ENCODE measurements around the gene CADM2.

CADM2 gene

GRCh38 chr3:85161544-85161943, 202.8 kb downstream of the CADM2 start:
- intact Hi-C loops (cut with DNase I), result no loop called here
- DNase-seq, result peak in 25 of 42 donors; percentile 7 to 63 (median 33)

GRCh38 chr3:85162905-85163304, 204.1 kb downstream of the CADM2 start:
- intact Hi-C loops (cut with DNase I), result no loop called here
- DNase-seq, result no peak

GRCh38 chr3:85164436-85164835, 205.6 kb downstream of the CADM2 start:
- no peak for DNase-seq
- intact Hi-C loops (cut with DNase I), result no loop called here

- intact Hi-C loops (cut with DNase I), result no loop called here
- DNase-seq, result no peak
Observed at GRCh38 chr3:85167576-85167975, 208.8 kb downstream of the CADM2 start.

DNA sequence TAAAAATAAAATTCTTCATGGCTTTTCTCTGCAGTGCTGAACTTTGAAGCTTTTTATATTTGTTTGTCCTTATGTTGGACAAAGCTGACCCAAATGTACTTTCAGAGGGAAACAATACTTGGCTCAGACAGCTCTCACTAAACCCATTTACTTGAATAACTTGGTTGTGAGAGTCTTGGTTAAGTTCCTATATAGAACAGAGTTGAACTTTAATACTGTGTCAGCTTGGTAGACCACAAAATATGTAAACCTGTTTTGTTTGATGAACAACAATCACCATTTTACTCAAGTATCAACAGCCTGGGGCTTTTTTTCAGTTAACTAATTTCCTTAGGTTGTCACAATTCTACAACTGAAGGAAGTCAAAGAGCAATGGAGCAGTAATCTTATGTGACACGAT, 211.9 kb downstream of the CADM2 start:
- intact Hi-C loops (cut with DNase I), result no loop called here
- no peak for DNase-seq

DNA sequence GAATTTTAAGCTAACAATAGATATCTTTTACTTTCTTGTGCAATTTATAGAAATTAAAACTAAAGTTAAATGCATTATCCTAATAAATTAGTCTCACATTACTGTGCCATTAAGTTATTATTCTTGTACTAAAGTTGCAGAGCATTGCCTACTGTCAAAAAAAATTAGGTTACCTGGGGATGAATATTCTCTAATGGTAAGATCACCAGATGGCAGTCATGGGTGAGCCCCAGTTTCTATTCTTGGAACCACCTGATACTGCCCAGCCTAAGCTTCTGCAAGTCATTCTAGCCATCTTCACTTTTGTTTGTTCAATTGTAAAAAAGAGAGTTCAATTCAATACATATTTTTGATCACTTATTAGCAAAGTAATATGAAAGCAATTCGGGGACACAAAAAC, 213.2 kb downstream of the CADM2 start:
- intact Hi-C loops (cut with DNase I), result no loop called here
- DNase-seq, result no peak

- no peak for DNase-seq
- intact Hi-C loops (cut with DNase I), result no loop called here
Observed at GRCh38 chr3:85176799-85177198, 218.0 kb downstream of the CADM2 start.

DNA sequence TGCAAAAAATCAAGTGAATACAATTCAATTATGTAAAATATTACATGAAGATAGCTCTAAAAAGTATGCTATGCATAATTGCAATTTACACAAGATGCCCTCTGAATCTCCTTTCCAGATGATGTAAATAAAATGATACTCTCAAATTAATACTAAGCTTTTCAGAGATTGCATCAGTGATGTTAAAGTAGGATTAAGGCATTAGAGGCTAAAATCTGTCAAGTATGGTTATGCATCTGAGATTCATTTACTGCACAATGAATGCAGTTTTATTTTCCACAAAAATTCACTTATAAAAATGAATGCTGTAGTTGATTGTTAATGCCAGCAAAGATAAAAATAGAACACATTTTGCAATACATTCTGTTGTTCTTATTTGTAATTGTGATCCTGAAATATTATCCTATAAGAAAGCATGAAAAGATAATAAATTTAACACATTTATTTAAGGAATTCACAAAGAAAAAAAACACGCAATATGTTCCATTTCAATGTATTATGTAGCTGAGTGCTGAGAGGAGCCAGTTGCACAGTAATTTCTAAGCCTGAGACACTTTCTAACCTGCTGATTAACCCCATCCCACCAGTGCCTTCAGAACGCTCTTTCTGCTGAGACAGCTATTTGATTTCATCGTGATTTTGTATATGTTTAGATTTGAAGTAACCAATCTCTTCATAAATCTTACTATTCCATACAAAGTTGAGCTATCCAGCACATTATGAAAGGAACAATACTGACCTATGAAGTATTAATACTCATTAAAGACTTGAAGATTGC, 224.4 kb downstream of the CADM2 start:
- DNase-seq, result no peak
- intact Hi-C loops (cut with DNase I), result no loop called here

GRCh38 chr3:85185495-85185894, 226.7 kb downstream of the CADM2 start:
- intact Hi-C loops (cut with DNase I), result no loop called here
- DNase-seq, result no peak

GRCh38 chr3:85189731-85190130, 230.9 kb downstream of the CADM2 start:
- intact Hi-C loops (cut with DNase I), result no loop called here
- DNase-seq, result no peak

DNA sequence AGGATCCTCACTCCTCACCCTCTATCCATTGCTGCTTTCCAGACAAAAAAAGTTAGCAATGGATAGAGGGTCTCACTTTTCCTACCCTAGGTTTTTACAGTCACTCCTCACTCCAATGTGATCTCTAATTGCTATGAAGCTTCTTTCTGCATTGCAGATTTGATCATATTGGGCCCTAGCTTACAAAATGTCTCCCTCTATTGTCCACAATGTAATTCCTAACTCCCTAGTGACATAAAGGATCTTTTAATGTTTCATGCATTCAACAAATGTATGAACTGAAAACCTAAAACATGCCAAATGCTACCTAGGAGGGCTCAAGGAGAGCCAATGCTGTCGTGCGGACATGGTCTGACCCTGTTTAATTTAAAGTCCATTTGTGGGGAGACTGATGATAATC, 234.8 kb downstream of the CADM2 start:
- DNase-seq, result no peak

GRCh38 chr3:85208650-85209049, 249.9 kb downstream of the CADM2 start:
- DNase-seq, result no peak
- intact Hi-C loops (cut with DNase I), result no loop called here

More for the DNA sequence above, 234.8 kb downstream of the CADM2 start:
- intact Hi-C loops (cut with DNase I), result no loop called here

- DNase-seq, result no peak
- intact Hi-C loops (cut with DNase I), result no loop called here
Observed at GRCh38 chr3:85210540-85210939, 251.8 kb downstream of the CADM2 start.

GRCh38 chr3:85228966-85229365, 270.2 kb downstream of the CADM2 start:
- no peak for DNase-seq
- intact Hi-C loops (cut with DNase I), result no loop called here

DNA sequence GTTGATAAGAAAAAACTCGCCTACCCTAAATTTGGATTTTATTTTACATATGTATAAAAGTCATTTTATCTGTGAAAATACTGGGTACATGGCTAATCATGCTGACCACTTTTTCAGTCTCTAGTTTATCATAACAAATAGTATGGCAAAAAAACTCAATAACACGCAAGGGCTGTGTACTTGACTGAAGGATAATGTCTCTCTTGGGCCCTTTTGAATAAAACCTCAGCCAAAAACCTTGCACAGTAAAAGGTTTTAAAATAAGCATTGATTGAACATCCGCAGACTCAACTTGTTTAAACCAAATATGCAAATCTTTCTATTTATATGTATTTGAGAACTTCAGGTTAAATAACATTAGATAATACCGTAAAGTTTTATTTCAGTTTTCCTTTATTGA, 285.3 kb downstream of the CADM2 start:
- intact Hi-C loops (cut with DNase I), result no loop called here
- DNase-seq, result no peak

DNA sequence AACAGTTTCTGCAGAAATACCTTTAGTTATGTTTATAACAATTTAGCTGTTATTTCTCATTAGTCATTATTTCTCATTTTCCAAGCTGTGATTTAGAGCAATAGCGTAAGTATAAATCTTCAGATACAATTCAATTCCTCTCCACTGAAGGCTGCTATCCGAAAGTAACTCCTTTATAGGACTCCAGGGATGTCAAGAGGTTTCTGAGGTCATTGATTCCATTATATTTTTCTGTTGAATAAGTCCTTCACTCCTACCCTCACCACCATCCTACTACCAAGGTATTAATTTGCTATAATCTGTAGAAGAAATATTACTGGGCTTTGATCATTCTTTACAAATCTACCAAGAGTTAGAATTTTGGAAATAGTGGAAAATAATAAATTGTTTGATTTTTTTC, 285.7 kb downstream of the CADM2 start:
- intact Hi-C loops (cut with DNase I), result no loop called here
- no peak for DNase-seq

- no peak for DNase-seq
- intact Hi-C loops (cut with DNase I), result no loop called here
Observed at GRCh38 chr3:85251766-85252165, 293.0 kb downstream of the CADM2 start.

DNA sequence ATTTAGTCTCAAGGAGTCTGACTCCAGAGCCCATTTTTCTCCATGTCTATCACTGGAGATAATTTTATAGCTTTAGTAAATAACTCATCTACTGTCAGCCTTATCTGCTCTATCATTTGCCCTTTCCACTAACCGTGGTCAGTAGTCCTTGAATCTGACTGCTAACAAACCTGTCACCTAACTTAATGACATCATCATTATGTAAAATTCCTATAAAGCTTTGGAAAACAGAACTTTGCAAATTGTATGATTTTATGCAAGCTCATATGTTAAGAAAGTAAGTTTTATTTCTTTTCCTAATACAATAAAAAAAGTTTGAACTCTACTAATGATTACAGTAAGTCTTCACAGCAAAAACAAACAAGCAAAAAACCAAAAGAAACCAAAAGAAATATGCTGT, 293.9 kb downstream of the CADM2 start:
- intact Hi-C loops (cut with DNase I), result no loop called here
- DNase-seq, result no peak

DNA sequence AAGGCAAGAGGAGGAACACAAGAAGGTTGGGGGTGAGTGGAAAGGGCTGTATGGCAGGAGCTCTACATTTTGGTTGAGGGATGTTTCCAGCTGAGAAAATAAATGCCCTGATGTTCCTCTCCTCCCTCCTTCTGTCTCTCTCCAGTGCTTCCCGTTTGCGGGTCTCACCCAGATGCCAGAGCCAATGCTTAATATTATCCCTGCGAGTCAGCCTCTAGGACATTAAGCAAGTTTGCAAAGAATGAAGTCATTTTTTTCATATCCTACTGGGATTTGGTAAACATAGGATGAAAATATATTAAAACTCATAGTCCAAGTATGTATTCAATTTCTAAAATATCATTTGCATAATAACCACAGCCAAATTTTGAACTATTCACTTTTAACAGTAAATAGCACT, 295.9 kb downstream of the CADM2 start:
- intact Hi-C loops (cut with DNase I), result no loop called here
- DNase-seq, result no peak

- DNase-seq, result peak in 13 of 42 donors; percentile 6 to 50 (median 19)
- intact Hi-C loops (cut with DNase I), result no loop called here
Observed at GRCh38 chr3:85255949-85256348, 297.2 kb downstream of the CADM2 start.

- DNase-seq, result no peak
- intact Hi-C loops (cut with DNase I), result no loop called here
Observed at GRCh38 chr3:85258326-85258725, 299.5 kb downstream of the CADM2 start.

GRCh38 chr3:85258819-85259218, 300.0 kb downstream of the CADM2 start:
- no peak for DNase-seq
- intact Hi-C loops (cut with DNase I), result no loop called here

Measured in head of caudate nucleus (tissue), 42 donors.